Measurements from ENCODE around the gene HES6. TPM values are rescaled to one million over a fixed set of nuclear protein-coding genes. Genes with fewer than 3 reads are reported as not detected.

The HES6 gene
- total and polyA plus RNA-seq, 2 experiments from 2014 or later: 17.8 to 23.0 TPM

GRCh38 chr2:238267884-238268680 lies 28.2 kb upstream of the HES6 start:
- Histone ChIP-seq H2AFZ (no peak overlapping the region), H4K20me1 (ENCODE audit: insufficient read depth, poor library complexity, severe bottlenecking) (no peaks in the 10 kb centered on the region), H3K4me1 (ENCODE audit: insufficient read depth) (peaks cover 6% of the 10 kb centered on the region), H3K4me3 (no peak overlapping the region), H3K4me2 (no peak overlapping the region), H3K27ac (no peak overlapping the region), H3K36me3 (replicated peaks; ENCODE audit: insufficient read depth, low read depth) (no peaks in the 10 kb centered on the region), H3K27me3 (no peaks in the 10 kb centered on the region), H3K9me2 (replicated peaks; ENCODE audit: insufficient read depth) (no peaks in the 10 kb centered on the region), H3K79me2 (no peaks in the 10 kb centered on the region), H3K9me3 (ENCODE audit: low read depth) (no peaks in the 10 kb centered on the region)
- no peak for DNase-seq (ENCODE audit: low spot score)
- TF ChIP-seq EZH2 (IDR thresholded peaks at IDR 0.05; ENCODE audit: borderline replicate concordance) (no peak), CTCF (IDR thresholded peaks at IDR 0.05; ENCODE audit: poor library complexity) (no peak), EZH2phosphoT487 (IDR thresholded peaks at IDR 0.05; ENCODE audit: low read depth, severe bottlenecking, unreplicated experiment) (no peak)
- WGBS (ENCODE audit: low lambda C conversion rate, missing lambda C conversion rate): 95% methylated on average over 19 of the region's 20 CpGs

- DNase-seq (ENCODE audit: low spot score): no peak
- no peak overlapping the region for H3K4me3 ChIP-seq
- H3K9me2 ChIP-seq (replicated peaks; ENCODE audit: insufficient read depth): no peaks in the 10 kb centered on the region
- H3K9me3 ChIP-seq (ENCODE audit: low read depth): no peaks in the 10 kb centered on the region
- peaks cover 14% of the 10 kb centered on the region for H3K4me1 ChIP-seq (ENCODE audit: insufficient read depth)
- H4K20me1 ChIP-seq (ENCODE audit: insufficient read depth, poor library complexity, severe bottlenecking): no peaks in the 10 kb centered on the region
- no peak overlapping the region for H3K4me2 ChIP-seq
- H3K36me3 ChIP-seq (replicated peaks; ENCODE audit: insufficient read depth, low read depth): no peaks in the 10 kb centered on the region
- no peak for TF ChIP-seq EZH2 (IDR thresholded peaks at IDR 0.05; ENCODE audit: borderline replicate concordance)
- TF ChIP-seq CTCF (IDR thresholded peaks at IDR 0.05; ENCODE audit: poor library complexity): no peak
- no peak for TF ChIP-seq EZH2phosphoT487 (IDR thresholded peaks at IDR 0.05; ENCODE audit: low read depth, severe bottlenecking, unreplicated experiment)
- 100% methylated on average over 1 of the region's 1 CpG for WGBS (ENCODE audit: low lambda C conversion rate, missing lambda C conversion rate)
- H3K27me3 ChIP-seq: no peaks in the 10 kb centered on the region
- H3K79me2 ChIP-seq: no peaks in the 10 kb centered on the region
- no peak overlapping the region for H2AFZ ChIP-seq
- no peak overlapping the region for H3K27ac ChIP-seq
Measured at GRCh38 chr2:238267341-238267710, 27.5 kb upstream of the HES6 start.

- no peak overlapping the region for H3K4me3 ChIP-seq
- no peaks in the 10 kb centered on the region for H4K20me1 ChIP-seq (ENCODE audit: insufficient read depth, poor library complexity, severe bottlenecking)
- no peaks in the 10 kb centered on the region for H3K79me2 ChIP-seq
- no peaks in the 10 kb centered on the region for H3K9me3 ChIP-seq (ENCODE audit: low read depth)
- TF ChIP-seq EZH2phosphoT487 (IDR thresholded peaks at IDR 0.05; ENCODE audit: low read depth, severe bottlenecking, unreplicated experiment) (no peak), CTCF (IDR thresholded peaks at IDR 0.05; ENCODE audit: poor library complexity) (no peak), EZH2 (IDR thresholded peaks at IDR 0.05; ENCODE audit: borderline replicate concordance) (no peak)
- WGBS (ENCODE audit: low lambda C conversion rate, missing lambda C conversion rate): 95% methylated on average over 11 of the region's 11 CpGs
- no peak overlapping the region for H3K27ac ChIP-seq
- H3K36me3 ChIP-seq (replicated peaks; ENCODE audit: insufficient read depth, low read depth): no peaks in the 10 kb centered on the region
- no peak for DNase-seq (ENCODE audit: low spot score)
- H3K27me3 ChIP-seq: no peaks in the 10 kb centered on the region
- no peaks in the 10 kb centered on the region for H3K9me2 ChIP-seq (replicated peaks; ENCODE audit: insufficient read depth)
- H3K4me1 ChIP-seq (ENCODE audit: insufficient read depth): peaks cover 12% of the 10 kb centered on the region
- no peak overlapping the region for H3K4me2 ChIP-seq
- no peak overlapping the region for H2AFZ ChIP-seq
Measured at GRCh38 chr2:238265605-238266004, 25.8 kb upstream of the HES6 start.

Data from hepatocyte (in vitro differentiated cells).